Muscle layer of colon (tissue), 2 donors: ENCODE measurements around the gene TSPAN9.

ENCODE experiments used
- H3K27ac ChIP-seq: one replicate; pipeline ENCODE4 v1.7.0; 2013; ENCODE audit warnings: low read depth, mild to moderate bottlenecking, low read length, moderate library complexity
- H3K27me3 ChIP-seq, 2 donors: one replicate each; pipeline ENCODE4 v1.7.0; 2013; ENCODE audit warnings: low read length in 2 of 2, mild to moderate bottlenecking in 2 of 2; ENCODE audit not compliant: insufficient read depth in 2 of 2, control insufficient read depth in 1 of 2
- H3K36me3 ChIP-seq: one replicate; pipeline ENCODE4 v1.7.0; 2013; ENCODE audit warnings: mild to moderate bottlenecking, low read length; ENCODE audit not compliant: insufficient read depth
- H3K4me1 ChIP-seq: one replicate; pipeline ENCODE4 v1.7.0; 2013; ENCODE audit warnings: mild to moderate bottlenecking, low read length; ENCODE audit not compliant: insufficient read depth
- H3K4me3 ChIP-seq, 2 donors: one replicate each; pipeline ENCODE4 v1.7.0; 2013; ENCODE audit warnings: low read length in 2 of 2, low read depth in 1 of 2, mild to moderate bottlenecking in 1 of 2, moderate library complexity in 1 of 2
- H3K9ac ChIP-seq: one replicate; pipeline ENCODE4 v1.7.0; 2013; ENCODE audit warnings: low read length
- H3K9me3 ChIP-seq: one replicate; pipeline ENCODE4 v1.7.0; 2013; ENCODE audit warnings: mild to moderate bottlenecking, low read length
- donor health status: abdominal sarcoma.
- donor health status: Adenocarcinoma of cecum.

Gene TSPAN9

DNA sequence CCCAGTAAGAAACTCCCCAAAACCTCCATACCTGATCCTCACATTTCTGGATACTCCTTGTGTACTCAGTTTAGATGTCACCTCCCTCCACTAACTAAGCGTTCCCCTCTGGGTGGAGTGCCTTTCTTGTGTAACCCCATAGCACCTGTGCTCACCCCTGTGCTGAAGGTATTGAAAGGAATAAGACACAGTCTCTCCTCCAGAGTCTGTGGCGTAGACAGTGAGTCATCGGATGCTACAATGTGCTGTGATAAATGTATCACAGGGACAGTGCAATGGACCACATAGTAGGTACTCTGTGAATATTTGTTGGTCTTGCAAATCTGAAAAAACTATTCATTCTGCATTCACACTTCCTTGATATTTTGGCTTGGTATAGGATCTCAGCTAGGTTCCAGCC is 30.8 kb downstream of the TSPAN9 start:
- Histone ChIP-seq H3K27me3 (no peaks in the 10 kb centered on the region), H3K4me3 (no peak overlapping the region), H3K9ac (no peak overlapping the region), H3K27ac (no peak overlapping the region), H3K9me3 (no peaks in the 10 kb centered on the region), H3K36me3 (no peaks in the 10 kb centered on the region), H3K4me1 (peaks cover 9% of the 10 kb centered on the region)

DNA sequence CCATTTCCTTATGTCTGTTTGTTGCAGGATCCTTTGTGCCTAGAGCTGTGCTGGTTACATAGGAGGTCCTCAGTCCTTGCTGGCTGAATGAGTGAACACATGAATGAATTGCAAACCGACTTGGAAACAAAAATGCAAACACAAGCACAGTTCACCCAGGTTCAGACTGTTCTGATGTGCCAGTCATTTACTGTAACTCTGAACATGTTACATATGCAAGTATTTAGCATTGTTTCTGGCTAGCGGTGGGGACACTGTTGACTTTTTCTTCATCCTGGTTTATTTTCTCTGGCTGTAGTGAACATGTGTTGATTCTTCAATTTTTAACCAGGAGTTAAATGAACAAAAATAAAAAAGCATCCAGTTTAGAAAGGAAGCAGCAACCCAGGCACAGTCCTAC is 33.4 kb downstream of the TSPAN9 start:
- no peaks in the 10 kb centered on the region for H3K9me3 ChIP-seq
- no peak overlapping the region for H3K27ac ChIP-seq
- H3K27me3 ChIP-seq, result no peaks in the 10 kb centered on the region
- no peaks in the 10 kb centered on the region for H3K36me3 ChIP-seq
- H3K4me1 ChIP-seq, result no peaks in the 10 kb centered on the region
- H3K9ac ChIP-seq, result no peak overlapping the region
- no peak overlapping the region for H3K4me3 ChIP-seq

- Histone ChIP-seq H3K4me3 (no peak overlapping the region), H3K9ac (no peak overlapping the region), H3K27ac (no peak overlapping the region), H3K27me3 (no peaks in the 10 kb centered on the region), H3K36me3 (no peaks in the 10 kb centered on the region), H3K4me1 (peaks cover 2% of the 10 kb centered on the region), H3K9me3 (no peaks in the 10 kb centered on the region)
These were observed 36.6 kb downstream of the TSPAN9 start for GRCh38 chr12:3113671-3114325.

GRCh38 chr12:3114671-3115070 is 37.5 kb downstream of the TSPAN9 start:
- H3K9me3 ChIP-seq, result no peaks in the 10 kb centered on the region
- H3K4me1 ChIP-seq, result peaks cover 11% of the 10 kb centered on the region
- no peaks in the 10 kb centered on the region for H3K36me3 ChIP-seq

GRCh38 chr12:3115078-3115477 is 37.9 kb downstream of the TSPAN9 start:
- no peak overlapping the region for H3K9ac ChIP-seq
- no peak overlapping the region for H3K27ac ChIP-seq
- peaks cover 14% of the 10 kb centered on the region for H3K4me1 ChIP-seq
- no peaks in the 10 kb centered on the region for H3K27me3 ChIP-seq
- H3K36me3 ChIP-seq, result no peaks in the 10 kb centered on the region
- H3K9me3 ChIP-seq, result no peaks in the 10 kb centered on the region
- no peak overlapping the region for H3K4me3 ChIP-seq

More at GRCh38 chr12:3114671-3115070, 37.5 kb downstream of the TSPAN9 start:
- Histone ChIP-seq H3K27ac (no peak overlapping the region), H3K27me3 (no peaks in the 10 kb centered on the region), H3K9ac (no peak overlapping the region), H3K4me3 (no peak overlapping the region)

- H3K9ac ChIP-seq, result no peak overlapping the region
- no peak overlapping the region for H3K27ac ChIP-seq
- no peak overlapping the region for H3K4me3 ChIP-seq
These were observed 39.1 kb downstream of the TSPAN9 start for GRCh38 chr12:3116106-3116844.

DNA sequence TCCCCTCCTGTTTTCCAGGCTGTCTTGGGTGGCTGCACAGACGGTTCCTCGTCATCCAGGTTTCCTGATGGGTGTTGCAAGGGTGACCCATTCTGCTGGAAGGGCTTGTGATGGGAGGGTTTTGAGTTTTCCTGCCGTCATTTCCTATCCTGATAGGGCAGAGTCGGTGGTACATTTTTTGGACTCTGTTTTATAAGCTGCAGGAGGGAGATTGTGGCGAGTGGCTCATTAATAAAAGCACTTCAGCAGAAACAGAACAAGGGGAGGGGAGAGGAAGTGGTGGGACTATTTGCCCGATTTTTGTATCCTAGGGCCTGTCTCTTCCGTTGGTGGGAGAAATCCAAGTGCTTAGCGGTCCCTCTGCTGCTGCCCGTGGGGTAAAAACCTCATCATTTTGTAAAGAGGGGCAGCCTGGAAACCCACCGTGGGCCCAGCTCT is 40.0 kb downstream of the TSPAN9 start:
- Histone ChIP-seq H3K27me3 (no peaks in the 10 kb centered on the region), H3K9me3 (no peaks in the 10 kb centered on the region), H3K4me1 (peaks cover 14% of the 10 kb centered on the region), H3K9ac (no peak overlapping the region), H3K27ac (no peak overlapping the region), H3K4me3 (no peak overlapping the region), H3K36me3 (no peaks in the 10 kb centered on the region)

More at GRCh38 chr12:3116106-3116844, 39.1 kb downstream of the TSPAN9 start:
- H3K27me3 ChIP-seq, result no peaks in the 10 kb centered on the region
- no peaks in the 10 kb centered on the region for H3K36me3 ChIP-seq
- peaks cover 14% of the 10 kb centered on the region for H3K4me1 ChIP-seq
- H3K9me3 ChIP-seq, result no peaks in the 10 kb centered on the region

DNA sequence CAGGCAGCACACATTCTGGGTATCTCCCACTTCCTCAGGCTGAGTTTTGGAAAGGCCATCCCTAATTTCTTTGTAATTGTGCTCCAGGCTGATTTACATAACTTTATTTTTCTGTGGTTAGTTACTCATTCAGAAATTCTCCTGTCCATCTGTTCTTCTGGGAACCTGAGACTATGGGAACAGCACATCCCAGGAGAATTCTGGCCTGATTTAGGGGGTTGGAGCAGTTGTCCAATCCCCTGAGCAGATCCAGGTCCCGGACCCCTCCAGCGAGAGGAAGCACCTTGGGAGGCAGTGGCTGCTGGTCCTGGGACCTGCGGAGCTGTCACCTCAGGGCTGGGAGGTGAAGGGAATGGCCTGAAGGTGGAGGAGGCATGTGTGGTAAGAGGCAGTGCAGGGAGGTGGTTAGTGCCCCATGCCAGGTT is 40.4 kb downstream of the TSPAN9 start:
- no peaks in the 10 kb centered on the region for H3K27me3 ChIP-seq
- H3K36me3 ChIP-seq, result no peaks in the 10 kb centered on the region
- no peaks in the 10 kb centered on the region for H3K9me3 ChIP-seq
- no peak overlapping the region for H3K27ac ChIP-seq
- H3K9ac ChIP-seq, result no peak overlapping the region
- H3K4me3 ChIP-seq, result no peak overlapping the region
- H3K4me1 ChIP-seq, result peaks cover 14% of the 10 kb centered on the region

- H3K27ac ChIP-seq, result no peak overlapping the region
- no peaks in the 10 kb centered on the region for H3K27me3 ChIP-seq
- peaks cover 14% of the 10 kb centered on the region for H3K4me1 ChIP-seq
- H3K9ac ChIP-seq, result no peak overlapping the region
- no peak overlapping the region for H3K4me3 ChIP-seq
- H3K9me3 ChIP-seq, result no peaks in the 10 kb centered on the region
- no peaks in the 10 kb centered on the region for H3K36me3 ChIP-seq
These were observed 42.1 kb downstream of the TSPAN9 start for GRCh38 chr12:3119192-3119755.

- Histone ChIP-seq H3K9me3 (no peaks in the 10 kb centered on the region), H3K27ac (no peak overlapping the region), H3K9ac (no peak overlapping the region), H3K36me3 (no peaks in the 10 kb centered on the region), H3K4me1 (peaks cover 14% of the 10 kb centered on the region), H3K27me3 (no peaks in the 10 kb centered on the region), H3K4me3 (no peak overlapping the region)
These were observed 42.8 kb downstream of the TSPAN9 start for GRCh38 chr12:3119756-3120601.

DNA sequence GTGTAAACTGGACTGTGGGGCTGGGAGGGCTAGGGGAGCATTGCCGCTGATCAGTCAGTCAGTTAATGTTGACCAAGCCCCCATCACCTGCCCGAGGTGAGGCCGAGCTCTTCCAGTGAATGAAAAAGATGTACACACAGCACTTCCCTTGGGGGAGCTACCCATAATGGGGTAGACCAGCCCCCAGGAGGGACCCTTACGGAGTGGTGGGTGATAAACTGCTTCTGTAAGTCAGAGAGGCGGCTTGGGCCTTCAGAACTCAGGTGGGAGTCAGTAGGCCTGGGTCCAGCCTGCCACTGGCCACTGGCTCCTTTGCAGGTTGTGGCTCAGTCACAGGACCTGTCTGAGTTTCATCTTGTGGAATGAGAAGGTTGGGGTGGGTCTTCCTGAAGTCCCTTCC is 43.5 kb downstream of the TSPAN9 start:
- Histone ChIP-seq H3K4me1 (peaks cover 14% of the 10 kb centered on the region), H3K4me3 (no peak overlapping the region), H3K9ac (no peak overlapping the region), H3K27me3 (no peaks in the 10 kb centered on the region), H3K36me3 (no peaks in the 10 kb centered on the region), H3K27ac (no peak overlapping the region), H3K9me3 (no peaks in the 10 kb centered on the region)
